ENCODE results near the gene IQCM.

GRCh38 chr4:149831656-149832208 lies 16.1 kb upstream of the IQCM start:
- TF ChIP-seq CTCF (conservative IDR thresholded peaks at IDR 0.05; ENCODE audit: low read length) (no peak), EZH2phosphoT487 (IDR thresholded peaks at IDR 0.05; ENCODE audit: borderline replicate concordance) (no peak)

All from Loucy (cell line).